Peyer's patch (tissue), 4 donors: ENCODE results near the gene FCGR3A.
"Not testable (repeated sequence)": the region's sequence is repeated elsewhere in the genome, so short reads cannot be mapped to it uniquely, and the experiment has no call there.

ENCODE experiments used
- POLR2A ChIP-seq, 2 donors: fragments of 450-650 bp; IDR thresholded peaks; one replicate each; pipeline ENCODE4 v1.5.1; 2017; ENCODE audit warnings: antibody characterized with exemption in 2 of 2, mild to moderate bottlenecking in 2 of 2, moderate library complexity in 2 of 2
- TF ChIP-seq, protein P1 (sequence below), 6 experiments: fragments of 450-650 bp in 4 of 6; fragments of 200-600 bp in 2 of 6; sonication (generic) in 1 of 6; IDR thresholded peaks; one replicate each; pipeline ENCODE4 v1.5.1; 2017 to 2019; ENCODE audit warnings: antibody characterized with exemption in 6 of 6, mild to moderate bottlenecking in 3 of 6, moderate library complexity in 1 of 6

DNA sequence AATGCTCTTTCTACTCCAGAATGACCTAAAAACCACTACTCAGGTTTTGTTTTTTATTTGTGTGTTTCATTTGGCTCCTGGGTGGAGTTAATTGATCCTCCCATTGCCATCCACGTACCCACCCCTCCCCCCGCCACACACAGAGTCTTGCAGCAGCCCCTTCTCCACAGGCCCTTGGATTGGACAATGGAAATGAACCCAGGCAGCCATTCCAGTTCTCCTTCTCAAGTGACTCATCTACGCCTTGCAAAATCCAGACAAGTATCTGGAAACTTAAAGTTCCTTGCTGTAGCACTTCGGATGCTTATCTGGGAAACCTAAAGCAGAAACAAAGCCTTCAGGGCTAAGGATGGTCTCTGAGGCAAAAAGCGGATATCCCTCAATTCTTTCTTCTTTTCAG, 1.3 kb upstream of the FCGR3A start:
- TF ChIP-seq POLR2A (IDR thresholded peaks at IDR 0.05): not testable (repeated sequence)
- TF ChIP-seq, protein P1, sequence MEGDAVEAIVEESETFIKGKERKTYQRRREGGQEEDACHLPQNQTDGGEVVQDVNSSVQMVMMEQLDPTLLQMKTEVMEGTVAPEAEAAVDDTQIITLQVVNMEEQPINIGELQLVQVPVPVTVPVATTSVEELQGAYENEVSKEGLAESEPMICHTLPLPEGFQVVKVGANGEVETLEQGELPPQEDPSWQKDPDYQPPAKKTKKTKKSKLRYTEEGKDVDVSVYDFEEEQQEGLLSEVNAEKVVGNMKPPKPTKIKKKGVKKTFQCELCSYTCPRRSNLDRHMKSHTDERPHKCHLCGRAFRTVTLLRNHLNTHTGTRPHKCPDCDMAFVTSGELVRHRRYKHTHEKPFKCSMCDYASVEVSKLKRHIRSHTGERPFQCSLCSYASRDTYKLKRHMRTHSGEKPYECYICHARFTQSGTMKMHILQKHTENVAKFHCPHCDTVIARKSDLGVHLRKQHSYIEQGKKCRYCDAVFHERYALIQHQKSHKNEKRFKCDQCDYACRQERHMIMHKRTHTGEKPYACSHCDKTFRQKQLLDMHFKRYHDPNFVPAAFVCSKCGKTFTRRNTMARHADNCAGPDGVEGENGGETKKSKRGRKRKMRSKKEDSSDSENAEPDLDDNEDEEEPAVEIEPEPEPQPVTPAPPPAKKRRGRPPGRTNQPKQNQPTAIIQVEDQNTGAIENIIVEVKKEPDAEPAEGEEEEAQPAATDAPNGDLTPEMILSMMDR (IDR thresholded peaks at IDR 0.05): not testable (repeated sequence)
